GM21526 (cell line): Measurements from ENCODE around the gene HEG1.
"Not testable (repeated sequence)": the region's sequence is repeated elsewhere in the genome, so short reads cannot be mapped to it uniquely, and the experiment has no call there.

Experiments used
- ATAC-seq: cut with Tn5 transposase; IDR thresholded peaks from one replicate; pipeline ENCODE4 v1.9.1; 2021; ENCODE audit warnings: moderate library complexity; ENCODE audit not compliant: unreplicated experiment, low FRiP score

Gene HEG1, protein sequence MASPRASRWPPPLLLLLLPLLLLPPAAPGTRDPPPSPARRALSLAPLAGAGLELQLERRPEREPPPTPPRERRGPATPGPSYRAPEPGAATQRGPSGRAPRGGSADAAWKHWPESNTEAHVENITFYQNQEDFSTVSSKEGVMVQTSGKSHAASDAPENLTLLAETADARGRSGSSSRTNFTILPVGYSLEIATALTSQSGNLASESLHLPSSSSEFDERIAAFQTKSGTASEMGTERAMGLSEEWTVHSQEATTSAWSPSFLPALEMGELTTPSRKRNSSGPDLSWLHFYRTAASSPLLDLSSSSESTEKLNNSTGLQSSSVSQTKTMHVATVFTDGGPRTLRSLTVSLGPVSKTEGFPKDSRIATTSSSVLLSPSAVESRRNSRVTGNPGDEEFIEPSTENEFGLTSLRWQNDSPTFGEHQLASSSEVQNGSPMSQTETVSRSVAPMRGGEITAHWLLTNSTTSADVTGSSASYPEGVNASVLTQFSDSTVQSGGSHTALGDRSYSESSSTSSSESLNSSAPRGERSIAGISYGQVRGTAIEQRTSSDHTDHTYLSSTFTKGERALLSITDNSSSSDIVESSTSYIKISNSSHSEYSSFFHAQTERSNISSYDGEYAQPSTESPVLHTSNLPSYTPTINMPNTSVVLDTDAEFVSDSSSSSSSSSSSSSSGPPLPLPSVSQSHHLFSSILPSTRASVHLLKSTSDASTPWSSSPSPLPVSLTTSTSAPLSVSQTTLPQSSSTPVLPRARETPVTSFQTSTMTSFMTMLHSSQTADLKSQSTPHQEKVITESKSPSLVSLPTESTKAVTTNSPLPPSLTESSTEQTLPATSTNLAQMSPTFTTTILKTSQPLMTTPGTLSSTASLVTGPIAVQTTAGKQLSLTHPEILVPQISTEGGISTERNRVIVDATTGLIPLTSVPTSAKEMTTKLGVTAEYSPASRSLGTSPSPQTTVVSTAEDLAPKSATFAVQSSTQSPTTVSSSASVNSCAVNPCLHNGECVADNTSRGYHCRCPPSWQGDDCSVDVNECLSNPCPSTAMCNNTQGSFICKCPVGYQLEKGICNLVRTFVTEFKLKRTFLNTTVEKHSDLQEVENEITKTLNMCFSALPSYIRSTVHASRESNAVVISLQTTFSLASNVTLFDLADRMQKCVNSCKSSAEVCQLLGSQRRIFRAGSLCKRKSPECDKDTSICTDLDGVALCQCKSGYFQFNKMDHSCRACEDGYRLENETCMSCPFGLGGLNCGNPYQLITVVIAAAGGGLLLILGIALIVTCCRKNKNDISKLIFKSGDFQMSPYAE (N-terminal part only)

DNA sequence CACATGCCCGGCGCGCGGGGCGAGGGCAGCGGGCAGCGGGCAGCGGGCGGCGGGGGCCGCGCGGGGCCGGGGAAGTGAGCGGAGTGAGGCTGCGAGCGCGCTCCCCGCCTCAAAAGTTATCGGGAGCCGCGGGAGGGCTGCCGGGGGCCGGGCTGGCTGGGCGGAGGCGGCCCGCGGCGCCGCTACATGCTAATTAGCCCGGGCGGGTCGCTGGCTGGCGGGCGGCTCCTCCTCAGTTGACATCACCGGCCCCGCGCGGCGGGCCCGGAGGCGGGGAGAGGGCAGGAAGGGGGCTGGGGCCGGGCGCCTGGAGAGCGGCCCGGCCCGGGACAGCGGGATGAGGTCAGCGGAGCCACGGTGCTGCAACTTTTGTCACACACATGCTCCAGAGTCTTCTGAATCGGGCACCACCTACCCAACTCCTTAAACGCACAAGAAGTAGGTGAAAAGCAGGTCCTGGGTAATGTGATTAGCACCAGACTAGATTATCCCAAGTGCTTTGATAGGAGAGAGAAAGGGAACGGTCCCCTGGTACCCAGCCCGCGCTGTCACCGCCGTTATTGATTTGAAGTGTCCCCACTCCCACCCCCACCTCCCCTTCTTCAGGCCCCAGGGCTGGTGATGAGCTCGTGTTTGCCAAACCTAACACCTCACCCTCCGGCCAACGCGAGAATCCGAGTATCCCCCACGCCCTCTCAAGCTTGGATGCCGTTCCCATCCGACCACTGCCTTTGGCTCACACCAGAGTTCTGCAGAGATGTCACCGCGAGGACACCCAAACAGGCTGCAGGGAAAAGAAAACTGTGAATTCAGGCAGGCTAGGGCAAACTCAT lies at the start of gene HEG1:
Gene HEG1, minus strand, starts transcription at position 85 of the 833 bp plus-strand sequence. CDS start 107 bp downstream, outside the sequence.
- peak; percentile 59 for ATAC-seq

DNA sequence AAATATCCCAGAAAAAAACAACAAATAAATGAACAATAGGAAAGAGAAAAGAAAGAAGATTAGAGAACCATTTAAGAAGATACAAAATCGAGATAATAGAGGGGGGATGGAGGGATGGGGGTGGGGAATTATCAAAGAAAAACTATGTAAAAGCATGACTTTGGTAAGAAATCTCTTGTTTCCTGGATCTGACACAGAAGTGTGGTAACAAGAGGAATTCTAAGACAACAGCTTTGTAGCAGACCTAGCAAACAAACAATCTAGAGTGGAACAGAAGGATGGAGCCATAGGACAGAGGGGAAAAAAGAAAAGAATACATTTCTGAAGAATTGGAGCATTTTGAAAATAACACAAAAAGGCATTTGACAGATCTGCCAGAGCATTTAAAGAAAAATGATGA lies 49.3 kb upstream of the HEG1 start:
- no peak for ATAC-seq

DNA sequence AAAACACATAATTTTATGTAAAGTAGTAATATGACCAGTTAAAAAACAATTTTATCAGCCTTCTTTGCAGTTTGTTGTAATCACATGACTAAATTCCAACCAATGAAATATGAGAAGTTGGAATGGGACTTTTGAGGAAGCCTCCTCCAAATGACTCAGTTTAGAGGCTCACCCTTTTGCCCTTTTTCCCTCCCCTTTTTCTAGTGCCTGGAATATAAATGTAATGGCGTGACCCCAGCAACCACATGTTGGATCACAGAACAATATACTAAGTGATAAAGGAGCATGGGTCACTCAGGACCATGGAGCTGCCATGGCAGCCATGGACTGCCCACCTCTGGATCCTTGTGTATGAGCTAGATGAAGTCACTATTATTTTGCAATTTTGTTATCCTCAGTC lies 48.8 kb upstream of the HEG1 start:
- no peak for ATAC-seq

DNA sequence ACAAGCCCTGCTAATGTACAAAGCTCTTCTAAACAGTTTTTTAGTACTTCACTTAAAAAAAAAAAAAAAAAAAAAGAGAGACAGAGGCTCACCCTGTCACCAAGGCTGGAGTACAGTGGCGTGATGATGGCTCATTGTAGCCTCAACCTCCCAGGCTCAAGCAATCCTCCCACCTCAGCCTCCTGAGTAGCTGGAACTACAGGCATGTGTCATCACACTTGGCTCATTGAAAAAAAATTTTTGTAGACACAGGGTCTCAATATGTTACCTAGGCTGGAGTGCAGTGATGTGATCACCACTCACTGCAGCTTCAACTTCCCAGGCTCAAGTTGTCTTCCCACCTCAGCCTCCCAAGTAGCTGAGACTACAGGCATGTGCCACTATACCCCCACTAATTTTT lies 47.6 kb upstream of the HEG1 start:
- no peak for ATAC-seq

DNA sequence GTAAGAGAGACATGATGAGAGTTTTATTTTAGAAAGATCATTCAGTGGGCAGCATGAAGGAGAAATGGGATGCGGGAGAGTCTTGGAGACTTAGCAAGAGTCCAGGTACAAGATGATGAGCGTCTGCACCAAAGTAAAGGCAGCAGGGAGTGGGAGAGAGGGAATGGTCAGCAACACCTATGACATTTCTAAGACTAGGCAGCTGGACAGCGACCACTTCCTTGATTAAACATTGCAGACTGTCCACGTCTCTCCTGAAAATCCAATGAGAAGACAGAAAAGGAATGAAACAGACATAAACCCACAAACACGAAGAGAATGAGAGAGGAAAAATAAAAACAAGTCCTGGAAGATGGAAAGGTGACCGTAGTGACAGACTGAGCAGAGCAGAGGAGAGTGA lies 46.7 kb upstream of the HEG1 start:
- ATAC-seq: no peak

DNA sequence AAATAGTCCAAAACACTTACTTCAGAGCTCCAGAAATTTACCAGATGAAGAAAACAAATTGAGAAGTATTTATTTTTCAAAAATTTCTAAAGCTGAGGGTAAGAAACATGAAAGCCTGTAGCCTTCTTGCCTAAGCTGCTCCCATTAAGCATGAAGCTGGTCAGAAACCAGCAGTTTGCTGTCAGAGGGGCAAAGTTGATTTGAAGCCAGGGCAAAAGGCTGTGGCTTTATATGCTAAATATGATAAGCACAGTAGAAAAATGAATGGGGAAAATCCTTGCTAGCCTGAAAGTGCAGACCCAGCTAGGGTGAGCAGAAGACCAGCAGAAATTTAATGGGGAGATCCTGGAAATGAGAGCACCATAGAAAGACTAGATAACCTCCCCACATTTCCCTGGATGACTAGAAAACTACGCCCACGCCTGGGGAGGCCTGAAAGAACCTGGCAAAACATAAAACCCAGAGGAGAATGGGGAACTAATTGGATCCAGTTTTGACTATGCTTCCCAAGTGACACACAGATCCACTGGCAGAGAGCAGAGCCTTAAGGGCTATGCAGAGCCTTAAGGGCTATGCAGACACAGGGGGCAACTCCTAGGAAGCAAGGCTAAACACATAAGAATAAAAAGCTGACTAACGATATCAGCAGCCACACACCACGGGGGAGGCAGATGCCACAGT lies 43.0 kb upstream of the HEG1 start:
- ATAC-seq: no peak

DNA sequence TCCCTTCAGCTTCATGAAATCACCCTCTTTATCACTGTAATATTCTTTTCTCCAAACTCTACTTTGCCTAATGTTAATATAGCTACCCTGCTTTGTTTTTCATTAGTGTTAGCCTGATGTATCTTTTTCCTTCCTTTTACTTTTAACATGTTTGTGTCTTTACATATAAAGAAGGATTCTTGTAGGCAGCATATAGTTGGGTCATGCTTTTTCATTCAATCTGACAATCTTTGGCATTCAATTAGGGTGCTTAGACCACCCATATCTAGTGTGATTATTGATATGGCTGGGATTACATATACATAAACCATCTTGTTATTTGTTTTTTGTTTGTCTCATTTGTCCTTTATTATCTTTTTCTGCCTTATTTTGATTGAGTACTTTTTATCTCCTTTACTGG lies 34.9 kb upstream of the HEG1 start:
- no peak for ATAC-seq

DNA sequence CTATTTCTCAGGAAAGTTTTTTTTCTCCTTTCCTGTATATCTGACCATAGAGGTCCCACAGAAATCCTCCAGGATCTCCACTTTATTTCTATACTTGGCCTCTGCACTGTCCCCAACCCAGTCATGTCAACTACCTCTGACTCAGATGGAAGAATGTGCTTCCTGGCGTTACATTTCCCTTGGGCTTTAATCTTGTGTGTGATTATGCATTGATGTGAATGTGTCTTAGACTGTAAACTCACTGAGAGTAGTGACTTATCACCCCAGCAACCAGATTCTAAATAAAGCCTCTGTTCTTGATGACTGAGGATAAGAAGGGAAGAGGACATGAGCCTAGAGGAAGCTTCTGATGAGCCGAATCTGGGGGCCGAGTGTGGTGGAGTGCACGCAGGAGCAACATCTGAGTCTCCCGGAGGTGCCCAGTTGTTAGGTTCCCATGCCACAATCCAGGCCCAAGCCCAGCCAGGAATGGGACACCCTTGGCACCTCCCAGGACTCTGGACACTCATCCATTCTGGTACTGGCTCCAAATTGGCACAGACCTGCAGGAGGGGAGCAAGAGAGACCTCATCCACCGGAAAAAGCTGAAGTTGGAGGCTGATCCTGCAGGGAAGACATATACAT lies 32.1 kb upstream of the HEG1 start:
- ATAC-seq: no peak

DNA sequence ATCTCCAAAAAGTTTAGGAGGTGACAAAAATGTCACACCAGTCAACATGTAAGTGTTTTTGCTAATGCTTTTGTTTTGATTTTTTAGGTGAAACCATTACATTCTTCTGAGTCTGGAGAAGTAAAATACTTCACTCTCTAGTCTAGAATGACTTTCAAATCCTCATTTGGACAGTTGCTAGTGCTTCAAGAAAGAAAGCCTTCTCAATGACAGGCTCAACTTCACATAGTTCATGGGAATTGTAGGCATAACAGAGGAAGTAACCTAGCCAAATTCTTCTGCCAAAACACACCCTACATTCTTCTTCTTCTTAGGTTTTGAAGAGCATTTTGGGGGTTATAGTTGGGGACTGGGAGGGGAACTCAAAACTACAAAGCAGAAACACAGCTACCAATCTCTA lies 29.4 kb upstream of the HEG1 start:
- no peak for ATAC-seq

DNA sequence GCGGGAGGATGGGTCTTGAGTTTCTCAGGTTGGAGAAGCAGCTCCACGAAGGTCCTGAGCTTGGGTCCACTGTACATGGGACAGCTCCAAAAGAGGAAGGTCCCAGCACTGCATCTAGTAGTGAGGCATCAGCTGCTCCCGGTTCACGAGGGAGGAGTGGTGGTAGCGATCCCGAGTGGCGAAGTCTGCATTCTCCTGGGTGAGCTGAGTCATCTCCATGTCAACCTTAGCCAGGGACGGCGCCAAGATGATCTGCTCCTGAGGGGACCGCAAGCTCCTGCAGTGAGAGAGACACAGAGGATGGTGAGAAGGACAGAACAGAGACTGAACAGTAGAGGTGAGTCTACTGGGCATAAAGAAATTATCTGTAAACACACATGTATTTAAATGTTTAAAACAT lies 28.0 kb upstream of the HEG1 start:
- ATAC-seq: no peak

DNA sequence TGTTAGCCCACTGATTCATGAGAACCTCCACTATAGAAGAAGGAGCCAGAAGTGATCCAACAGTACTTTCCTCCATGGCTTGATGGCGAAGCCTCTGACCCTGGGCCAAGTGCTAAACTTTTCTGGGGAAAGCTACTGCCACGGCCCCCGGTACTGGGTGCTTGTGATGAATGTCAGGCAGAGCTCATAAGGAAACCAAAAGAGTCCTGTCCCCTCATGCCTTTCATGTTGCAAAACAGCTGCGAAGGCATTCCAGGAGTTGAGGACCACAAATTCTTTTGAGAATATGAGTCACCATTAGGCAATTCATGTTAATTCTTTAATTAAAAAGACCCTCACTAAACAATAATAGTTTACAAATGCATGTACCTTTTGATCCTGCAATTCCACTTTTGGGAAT lies 26.5 kb upstream of the HEG1 start:
- ATAC-seq: not testable (repeated sequence)

DNA sequence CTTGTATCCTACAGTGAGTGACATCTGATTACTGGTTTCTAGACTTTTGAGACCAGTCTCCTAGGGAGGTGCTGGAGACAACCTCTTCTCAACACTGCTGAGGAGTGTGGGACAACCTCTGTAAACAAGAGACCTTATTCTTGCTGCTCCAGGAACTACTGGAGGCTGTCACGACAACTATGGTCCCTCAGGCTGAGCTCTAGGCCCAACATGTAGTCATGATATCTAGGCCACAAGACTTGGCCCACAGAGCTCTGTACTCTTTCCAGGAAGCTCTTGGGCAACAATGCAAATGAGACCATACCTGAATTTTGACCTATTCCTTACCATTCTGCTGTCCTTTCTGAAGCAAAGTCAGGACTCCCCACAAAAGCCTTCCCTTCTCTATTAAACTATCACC lies 24.3 kb upstream of the HEG1 start:
- no peak for ATAC-seq

DNA sequence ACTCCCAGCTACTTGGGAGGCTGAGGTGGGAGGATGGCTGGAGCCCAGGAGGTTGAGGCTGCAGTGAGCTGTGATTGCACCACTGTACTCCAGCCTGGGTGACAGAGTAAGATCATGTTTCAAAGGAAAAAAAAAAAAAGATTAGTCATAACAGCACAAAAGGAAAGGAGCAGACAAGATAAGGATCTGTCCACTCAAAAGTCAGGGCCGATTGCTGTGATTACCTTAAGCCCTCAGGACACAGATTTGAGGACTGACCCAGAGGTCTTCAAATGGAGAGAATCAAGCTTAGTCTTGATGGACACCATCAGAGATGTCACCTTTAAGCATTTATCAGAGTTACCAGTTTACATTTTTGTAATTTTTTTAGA lies 23.9 kb upstream of the HEG1 start:
- ATAC-seq: no peak

DNA sequence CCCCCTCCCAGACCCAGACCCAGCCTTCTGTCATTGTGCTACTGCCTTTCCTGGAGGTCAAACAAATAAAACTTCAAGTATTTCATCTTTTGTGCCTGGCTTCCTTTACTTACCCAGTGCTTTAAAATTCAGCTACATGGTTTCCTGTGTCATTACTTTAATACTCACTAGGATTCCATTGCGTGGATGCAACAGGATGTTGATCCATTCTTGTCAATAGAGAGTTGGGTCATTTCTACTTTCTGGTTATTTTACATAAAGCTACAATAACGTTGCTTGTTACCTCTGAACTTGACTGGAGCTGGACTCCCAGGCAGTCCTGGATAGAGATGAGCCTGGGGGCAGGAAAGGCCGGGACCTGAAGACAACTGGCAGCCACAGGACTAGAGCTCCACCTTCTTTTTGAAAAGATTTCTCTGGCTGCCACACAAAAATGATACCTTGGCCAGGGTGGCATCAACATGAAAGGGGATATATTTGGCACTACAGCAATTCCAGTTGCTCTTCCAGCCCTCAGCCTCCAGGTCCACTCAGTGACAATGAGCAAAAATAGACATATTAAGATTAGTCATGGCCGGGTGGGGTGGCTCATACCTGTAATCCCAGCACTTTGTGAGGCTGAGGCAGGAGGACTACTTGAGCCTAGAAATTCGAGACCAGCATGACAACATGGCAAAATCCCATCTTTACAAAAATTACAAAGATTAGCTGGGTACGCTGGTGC lies 23.3 kb upstream of the HEG1 start:
- ATAC-seq: no peak

DNA sequence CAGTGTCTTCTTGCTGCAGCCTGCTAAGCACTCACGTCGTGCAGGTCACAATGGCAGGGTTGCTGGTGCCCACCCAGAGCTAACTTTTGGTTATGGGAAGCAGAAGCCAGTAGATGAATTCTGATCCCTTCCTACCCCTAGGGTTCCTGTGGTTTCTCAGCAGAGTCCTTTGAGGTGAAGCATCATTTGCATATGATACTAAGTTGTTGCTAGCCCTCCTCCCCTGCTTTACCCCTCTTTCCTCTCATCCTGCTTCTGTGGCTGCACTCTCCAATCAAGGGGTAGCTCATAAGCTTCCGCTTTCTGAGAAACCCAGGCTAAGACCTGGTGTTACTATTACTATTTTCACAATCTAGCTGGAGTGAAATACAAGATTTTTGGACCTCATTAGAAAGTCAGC lies 22.1 kb upstream of the HEG1 start:
- no peak for ATAC-seq

DNA sequence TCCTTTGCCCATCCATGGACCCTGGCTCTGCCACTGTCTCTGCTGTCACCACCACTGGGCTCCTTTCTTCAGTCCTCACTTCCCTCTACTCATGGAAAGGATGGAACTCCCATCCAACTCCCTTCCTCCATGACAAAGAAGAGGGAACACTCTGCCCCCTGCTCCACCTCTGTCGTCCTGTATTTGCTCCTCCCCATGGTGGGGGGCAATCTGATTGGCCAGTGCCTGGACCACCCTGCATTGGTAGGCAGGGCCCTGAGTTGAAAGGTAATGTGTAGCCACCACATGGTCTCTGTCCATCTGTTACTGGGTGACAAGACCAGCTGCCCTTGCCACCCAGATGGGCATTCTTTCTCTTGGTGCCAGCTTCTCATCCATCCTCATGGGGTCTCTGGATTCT lies 20.7 kb upstream of the HEG1 start:
- no peak for ATAC-seq

DNA sequence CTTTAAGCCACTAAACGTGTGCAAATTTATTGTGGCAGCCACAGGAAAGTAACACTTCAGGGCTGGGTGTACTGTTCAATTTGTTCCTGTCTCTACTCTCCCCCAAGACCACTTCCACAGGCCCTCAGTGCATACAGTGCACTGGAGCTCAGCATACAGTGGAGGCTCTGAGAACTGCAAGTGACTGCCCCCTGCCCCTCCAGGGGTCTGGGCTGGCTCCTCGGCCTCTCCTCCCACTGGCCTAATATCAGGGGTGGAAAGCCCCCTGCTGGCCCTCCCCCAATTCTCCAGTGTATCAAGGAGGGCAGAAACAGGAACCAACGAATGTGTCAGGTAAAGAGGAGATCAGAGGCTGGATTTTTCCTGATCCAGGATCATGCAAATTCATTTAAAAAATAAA lies 19.9 kb upstream of the HEG1 start:
- ATAC-seq: no peak

DNA sequence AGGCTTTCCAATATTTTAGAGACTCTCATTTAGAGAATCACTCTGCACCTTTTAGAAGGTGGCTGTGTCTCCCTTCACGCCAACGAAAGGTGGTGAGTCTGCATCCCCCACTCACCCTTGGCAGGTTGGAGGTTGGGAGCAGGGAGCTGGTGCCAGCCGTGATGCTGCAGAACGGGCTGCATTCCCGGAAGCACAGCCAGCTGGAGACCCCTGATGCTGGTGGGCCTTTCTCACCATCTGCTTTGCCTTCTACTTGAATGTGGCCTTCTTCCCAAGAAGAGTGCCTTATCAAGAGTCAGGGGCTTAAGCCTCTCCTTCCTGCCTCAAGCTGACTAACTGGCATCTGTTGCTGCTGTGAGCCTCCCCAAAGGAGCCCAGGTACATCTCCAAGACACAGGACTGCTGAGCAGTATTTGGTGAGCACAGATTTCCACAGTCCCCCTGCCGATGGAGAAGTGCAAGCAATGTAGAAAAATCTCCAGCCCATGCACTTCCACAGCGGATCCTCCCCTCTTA lies 17.7 kb upstream of the HEG1 start:
- ATAC-seq: no peak
